Kidney (tissue), 14 donors: ENCODE measurements around the gene HAUS1. TPM values are rescaled to one million over a fixed set of nuclear protein-coding genes. Genes with fewer than 3 reads are reported as not detected.

ENCODE experiments used
- DNase-seq, 5 donors: peaks; one replicate each; pipeline ENCODE4 v3.0.0-alpha.2; 2013 to 2020
- FAIRE-seq: peaks from 2 replicates; lab custom pipeline; 2012; peaks lifted over from hg19 to GRCh38; lab: Jason Lieb, UNC
- H3K27ac ChIP-seq, 2 donors: one replicate each; pipeline ENCODE4 v1.7.0; 2013; ENCODE audit warnings: low read depth in 2 of 2, low read length in 2 of 2, inconsistent platforms in 1 of 2
- H3K27me3 ChIP-seq: one replicate; pipeline ENCODE4 v1.7.1; 2013; ENCODE audit warnings: low read length, inconsistent platforms; ENCODE audit not compliant: control insufficient read depth, insufficient read depth
- H3K36me3 ChIP-seq, 3 donors: one replicate each; pipeline versions ENCODE4 v1.7.0 to v1.7.1; 2013; ENCODE audit warnings: low read length in 3 of 3, control low read depth in 1 of 3, inconsistent platforms in 1 of 3; ENCODE audit not compliant: insufficient read depth in 3 of 3, control insufficient read depth in 2 of 3
- H3K4me1 ChIP-seq, 3 donors: one replicate each; pipeline versions ENCODE4 v1.7.0 to v1.7.1; 2013; ENCODE audit warnings: low read length in 3 of 3, inconsistent platforms in 1 of 3, low read depth in 1 of 3; ENCODE audit not compliant: control insufficient read depth in 2 of 3, insufficient read depth in 2 of 3
- H3K4me3 ChIP-seq, 3 donors: one replicate each; pipeline versions ENCODE4 v1.7.0 to v1.8.1; 2013; ENCODE audit warnings: low read length in 3 of 3, control low read depth in 1 of 3, inconsistent platforms in 1 of 3
- H3K9ac ChIP-seq, 3 donors: one replicate each; pipeline versions ENCODE4 v1.7.0 to v1.7.1; 2013; ENCODE audit warnings: low read length in 3 of 3, control low read depth in 1 of 3, inconsistent platforms in 1 of 3
- H3K9me3 ChIP-seq, 3 donors: one replicate each; pipeline versions ENCODE4 v1.7.0 to v1.7.1; 2013; ENCODE audit warnings: low read length in 3 of 3, control low read depth in 1 of 3, inconsistent platforms in 1 of 3; ENCODE audit not compliant: control insufficient read depth in 2 of 3, insufficient read depth in 1 of 3
- intact Hi-C: fragments of 100-400 bp; cut with DNase I; formaldehyde crosslinking; loops from one replicate; pipeline ENCODE4 v1.11.1; 2022
- polyA plus RNA-seq: library from polyadenylated mRNA; stranded (reverse); fragments of 350-450 nt; fragmentation: Illumina TruSeq; extraction: RNeasy Lipid Tissue Mini Kit (QIAGEN cat#74804); gene quantifications from one replicate; pipeline ENCODE4 v1.2.3, GENCODE V29; 2014; ENCODE audit warnings: low read depth, low replicate concordance; ENCODE audit not compliant: insufficient read depth
- total RNA-seq: library from RNA; stranded (reverse); fragmentation: NEBNext Ultra II Directional; extraction: Animal tissue kit (Norgen Biotek cat#: 25700); gene quantifications from one replicate; pipeline ENCODE4 v1.2.1, GENCODE V29; 2021
- TF ChIP-seq, protein P1 (sequence below): IDR thresholded peaks from 3 replicates; pipeline ENCODE4 v1.5.1; 2012; ENCODE audit warnings: mild to moderate bottlenecking, moderate library complexity, borderline replicate concordance; ENCODE audit not compliant: insufficient read depth; ENCODE audit errors: extremely low read depth
- donor health status: control.
- donor health status: control.
- donor health status: control.
- donor health status: control.
- donor health status: control.
- donor health status: DM: yes; HTN: yes; CAD: no.
- donor health status: Normal renal cell carcinoma (clear cell type).

The HAUS1 gene
- total and polyA plus RNA-seq, 2 donors from 2014 or later: 18.6 to 22.2 TPM

DNA sequence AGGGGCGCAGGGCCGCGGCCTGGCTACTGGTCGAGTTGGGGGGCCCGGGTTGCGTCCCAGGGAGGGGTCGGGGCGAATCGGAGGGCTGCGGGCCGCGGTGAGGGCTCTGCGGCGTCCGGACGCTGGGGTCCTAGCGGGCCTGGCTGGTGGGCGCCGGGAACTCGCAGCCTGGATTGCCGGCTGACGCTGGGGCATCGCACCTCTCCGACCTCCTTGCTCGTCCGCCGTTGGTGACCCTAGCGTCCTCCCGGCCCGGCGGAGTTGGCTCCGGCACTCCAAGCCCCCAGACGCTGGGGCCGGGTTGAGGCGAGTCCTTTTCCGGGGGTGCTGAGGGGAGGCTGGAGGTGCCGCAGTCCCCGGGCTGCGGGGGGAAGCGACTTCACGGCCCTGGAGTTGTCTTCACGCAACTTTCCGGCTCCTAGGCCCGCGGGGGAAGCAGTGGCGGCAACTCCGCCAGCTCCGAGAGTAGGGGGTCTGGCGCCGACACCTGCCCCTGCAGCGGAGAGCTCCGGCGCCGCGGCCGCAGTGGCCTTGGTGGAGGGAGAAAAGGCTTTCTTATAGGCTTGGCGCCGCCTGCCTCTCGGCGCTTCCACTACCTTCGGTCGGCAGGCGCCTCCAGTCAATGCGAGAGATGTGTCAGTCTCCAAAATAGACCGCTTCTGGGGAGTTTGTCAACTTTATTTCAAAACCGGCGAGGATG is 70.3 kb downstream of the HAUS1 start:
- Histone ChIP-seq H3K27ac (peak overlapping the region; percentile 74 to 89), H3K36me3 (no peaks in the 10 kb centered on the region), H3K9ac (peak overlapping the region in 2 of 3 donors; percentile 55 to 86), H3K9me3 (no peaks in the 10 kb centered on the region), H3K27me3 (no peaks in the 10 kb centered on the region), H3K4me3 (peak overlapping the region; percentile 46 to 96 (median 72)), H3K4me1 (no peaks in the 10 kb centered on the region)
- no peak for FAIRE-seq
- peak in 4 of 5 donors; percentile 34 to 63 (median 55) for DNase-seq
- intact Hi-C loops: no loop called here
- TF ChIP-seq, protein P1, sequence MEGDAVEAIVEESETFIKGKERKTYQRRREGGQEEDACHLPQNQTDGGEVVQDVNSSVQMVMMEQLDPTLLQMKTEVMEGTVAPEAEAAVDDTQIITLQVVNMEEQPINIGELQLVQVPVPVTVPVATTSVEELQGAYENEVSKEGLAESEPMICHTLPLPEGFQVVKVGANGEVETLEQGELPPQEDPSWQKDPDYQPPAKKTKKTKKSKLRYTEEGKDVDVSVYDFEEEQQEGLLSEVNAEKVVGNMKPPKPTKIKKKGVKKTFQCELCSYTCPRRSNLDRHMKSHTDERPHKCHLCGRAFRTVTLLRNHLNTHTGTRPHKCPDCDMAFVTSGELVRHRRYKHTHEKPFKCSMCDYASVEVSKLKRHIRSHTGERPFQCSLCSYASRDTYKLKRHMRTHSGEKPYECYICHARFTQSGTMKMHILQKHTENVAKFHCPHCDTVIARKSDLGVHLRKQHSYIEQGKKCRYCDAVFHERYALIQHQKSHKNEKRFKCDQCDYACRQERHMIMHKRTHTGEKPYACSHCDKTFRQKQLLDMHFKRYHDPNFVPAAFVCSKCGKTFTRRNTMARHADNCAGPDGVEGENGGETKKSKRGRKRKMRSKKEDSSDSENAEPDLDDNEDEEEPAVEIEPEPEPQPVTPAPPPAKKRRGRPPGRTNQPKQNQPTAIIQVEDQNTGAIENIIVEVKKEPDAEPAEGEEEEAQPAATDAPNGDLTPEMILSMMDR: no peak

GRCh38 chr18:46176001-46176400 is 71.8 kb downstream of the HAUS1 start:
- FAIRE-seq (no peak), DNase-seq (no peak)
- Histone ChIP-seq H3K27ac (no peak overlapping the region), H3K4me3 (peak overlapping the region in 1 of 3 donors; percentile 96), H3K27me3 (no peaks in the 10 kb centered on the region), H3K4me1 (no peaks in the 10 kb centered on the region), H3K36me3 (no peaks in the 10 kb centered on the region), H3K9me3 (no peaks in the 10 kb centered on the region), H3K9ac (no peak overlapping the region)
- intact Hi-C loops: no loop called here
- TF ChIP-seq, protein P1: no peak

Other genes with a start within 250 kb of the HAUS1 start
- 32.5 TPM for gene EPG5, start 137.1 kb upstream of the HAUS1 start, total RNA-seq
- 4.8 TPM for gene EPG5, start 137.1 kb upstream of the HAUS1 start, polyA plus RNA-seq
- 11.1 TPM for gene PSTPIP2, start 32.1 kb upstream of the HAUS1 start, total RNA-seq
- 1.3 TPM for gene PSTPIP2, start 32.1 kb upstream of the HAUS1 start, polyA plus RNA-seq
- gene ATP5F1A, start 6.1 kb upstream of the HAUS1 start, total RNA-seq: 417 TPM
- 1,054 TPM for gene ATP5F1A, start 6.1 kb upstream of the HAUS1 start, polyA plus RNA-seq